SU-DHL-6 (cell line): ENCODE measurements around the gene RPL28.

Experiments
- H2AFZ ChIP-seq: fragments of 200-600 bp; sonication (generic); 2 replicates; pipeline ENCODE4 v1.6.1; 2014; ENCODE audit warnings: low read depth, mild to moderate bottlenecking, moderate library complexity, mixed read lengths, antibody characterized with exemption, low read length; ENCODE audit not compliant: severe bottlenecking
- H3F3A ChIP-seq: fragments of 200-600 bp; shearing (Covaris generic); 2 replicates; pipeline ENCODE4 v1.6.0; 2016; ENCODE audit warnings: antibody characterized with exemption, mild to moderate bottlenecking; ENCODE audit not compliant: insufficient read depth
- H3K27ac ChIP-seq: fragments of 200-600 bp; sonication (generic); 2 replicates; pipeline ENCODE4 v1.5.1; 2016; ENCODE audit warnings: low read depth, mild to moderate bottlenecking, low read length, moderate library complexity, mixed read lengths
- H3K27me3 ChIP-seq: fragments of 200-600 bp; sonication (generic), shearing (Covaris generic); 2 replicates; pipeline ENCODE4 v1.6.0; 2014; ENCODE audit warnings: mild to moderate bottlenecking, low read length
- H3K36me3 ChIP-seq: fragments of 200-600 bp; sonication (generic); 2 replicates; pipeline ENCODE4 v1.6.1; 2014; ENCODE audit warnings: mild to moderate bottlenecking, low read length, mixed read lengths
- H3K4me2 ChIP-seq: fragments of 300-600, 200-600 bp; shearing (Covaris generic), sonication (generic); 2 replicates; pipeline ENCODE4 v1.6.0; 2014; ENCODE audit warnings: low read length, low read depth, mild to moderate bottlenecking; ENCODE audit not compliant: poor library complexity, severe bottlenecking
- H3K4me3 ChIP-seq: fragments of 200-600 bp; sonication (generic); 2 replicates; pipeline ENCODE4 v1.5.1; 2014; ENCODE audit warnings: antibody characterized with exemption, low read length, mild to moderate bottlenecking, mixed read lengths; ENCODE audit not compliant: insufficient read depth, poor library complexity, severe bottlenecking
- H3K79me2 ChIP-seq: fragments of 200-600 bp; sonication (generic); 2 replicates; pipeline ENCODE4 v1.6.1; 2014; ENCODE audit warnings: mild to moderate bottlenecking, low read length, moderate library complexity; ENCODE audit not compliant: insufficient read depth
- H3K9ac ChIP-seq: fragments of 200-600 bp; sonication (generic); 2 replicates; pipeline ENCODE4 v1.7.0; 2014; ENCODE audit warnings: mild to moderate bottlenecking, low read length
- H3K9me2 ChIP-seq: fragments of 200-600 bp; sonication (generic); replicated peaks from 2 replicates; pipeline ENCODE4 v1.6.1; 2014; ENCODE audit warnings: low read length; ENCODE audit not compliant: insufficient read depth
- H3K9me3 ChIP-seq: fragments of 200-600 bp; sonication (generic); 2 replicates; pipeline ENCODE4 v1.6.1; 2014; ENCODE audit warnings: low read length, mixed read lengths; ENCODE audit not compliant: insufficient read depth
- H4K20me1 ChIP-seq: fragments of 200-600 bp; sonication (generic); 2 replicates; pipeline ENCODE4 v1.6.1; 2014; ENCODE audit warnings: low read depth, mild to moderate bottlenecking, antibody characterized with exemption, low read length, moderate library complexity, mixed read lengths
- CTCF ChIP-seq: fragments of 200-600 bp; sonication (generic); IDR thresholded peaks from one replicate; pipeline ENCODE4 v1.5.1; 2017; ENCODE audit warnings: antibody characterized with exemption, mild to moderate bottlenecking, low read length, moderate library complexity; ENCODE audit not compliant: insufficient read depth, poor library complexity, severe bottlenecking
- EZH2phosphoT487 ChIP-seq: fragments of 200-600 bp; sonication (generic), shearing (Covaris generic); conservative IDR thresholded peaks from 2 replicates; pipeline ENCODE4 v1.6.1; 2018; ENCODE audit warnings: mild to moderate bottlenecking, antibody characterized with exemption, low read length, moderate library complexity, mixed read lengths

RPL28 gene

DNA sequence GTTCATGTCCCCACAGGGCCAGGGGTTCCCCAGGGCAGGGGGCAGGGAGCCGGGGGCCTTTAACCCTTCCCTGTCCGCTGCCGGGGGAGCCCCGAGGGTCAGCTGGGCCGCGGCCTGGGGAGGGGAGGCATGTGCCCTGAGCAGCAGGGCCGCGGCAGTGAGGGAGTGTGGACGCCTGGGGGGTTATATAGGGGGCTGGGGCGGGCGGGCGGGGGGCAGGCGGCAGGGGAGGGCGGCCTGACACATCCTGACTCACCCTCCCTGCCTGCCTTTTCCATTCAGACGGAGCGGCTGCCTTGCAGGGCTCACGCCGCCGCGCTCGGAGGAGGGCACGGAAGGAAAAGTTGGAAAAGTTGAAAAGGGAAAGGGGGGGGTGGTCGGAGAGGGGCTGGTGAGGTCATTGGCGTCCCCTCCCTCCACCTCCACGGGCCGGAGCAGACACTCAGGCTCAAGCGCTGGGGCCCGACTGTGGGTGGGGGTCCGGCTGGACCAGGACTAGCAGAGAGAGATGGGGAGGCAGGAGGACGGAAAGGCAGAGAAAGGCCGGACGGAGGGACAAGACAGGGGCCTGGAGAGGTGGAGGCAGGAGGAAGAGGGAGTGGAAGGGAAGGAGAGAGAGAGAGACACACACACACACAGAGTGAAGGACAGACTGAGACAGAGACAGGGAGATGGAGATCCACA lies 15.3 kb upstream of the RPL28 start, which contains the start of gene IL11:
IL11 (minus strand) TSS at position 159 of the 684 bp plus-strand sequence; CDS start at position 6, 153 bp downstream.
- H4K20me1 ChIP-seq, result no peaks in the 10 kb centered on the region
- no peak within 1 kb of the TSS for H3K9ac ChIP-seq
- no peak within 1 kb of the TSS for H2AFZ ChIP-seq
- H3K9me2 ChIP-seq, result no peaks in the 10 kb centered on the region
- no peak within 1 kb of the TSS for H3K4me3 ChIP-seq
- H3K9me3 ChIP-seq, result no peaks in the 10 kb centered on the region
- no peaks in the 10 kb centered on the region for H3F3A ChIP-seq
- TF ChIP-seq CTCF, result no peak
- H3K36me3 ChIP-seq, result no peaks in the 10 kb centered on the region
- H3K27ac ChIP-seq, result no peak within 1 kb of the TSS
- H3K4me2 ChIP-seq, result no peak within 1 kb of the TSS
- H3K27me3 ChIP-seq, result no peaks in the 10 kb centered on the region
- no peaks in the 10 kb centered on the region for H3K79me2 ChIP-seq

DNA sequence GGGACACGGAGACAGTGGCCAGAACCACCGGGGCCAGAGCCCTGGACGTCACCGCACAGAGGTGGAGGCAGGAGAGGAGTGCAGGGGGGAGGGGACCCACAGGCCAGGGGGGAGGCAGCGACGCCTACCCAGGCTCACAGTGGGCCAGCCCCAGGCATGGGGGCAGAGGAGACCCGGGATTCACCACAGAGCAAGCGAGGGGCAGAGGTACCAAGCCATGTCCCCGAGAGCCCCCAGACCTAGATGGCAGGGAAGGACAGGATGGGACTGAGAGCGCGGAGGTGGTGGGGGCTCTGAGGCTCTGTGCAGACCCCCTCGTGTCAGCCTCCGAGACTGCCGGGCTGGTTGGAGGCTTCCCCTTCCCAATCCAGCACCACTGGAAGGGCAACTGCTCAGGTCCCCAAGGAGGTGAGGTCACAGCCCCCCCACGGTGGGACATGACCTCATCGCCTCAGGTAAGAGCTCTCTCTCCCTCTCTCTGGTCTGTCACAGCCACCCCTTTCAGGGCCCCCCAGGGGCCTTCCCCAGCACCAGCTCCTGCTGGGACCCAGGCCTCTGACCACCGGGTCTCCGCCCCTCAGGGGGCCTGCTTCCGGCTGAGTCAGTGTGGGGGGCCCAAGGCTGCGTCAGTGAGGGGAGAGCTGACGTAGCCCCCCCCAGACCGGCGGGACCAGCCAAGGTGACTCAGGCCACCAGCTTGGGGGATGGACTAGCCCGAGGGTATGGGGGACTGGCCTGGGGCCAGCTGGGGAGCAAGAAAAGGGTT lies 13.2 kb upstream of the RPL28 start:
- Histone ChIP-seq H3K4me2 (no peak overlapping the region), H3K27ac (no peak overlapping the region), H3K79me2 (no peaks in the 10 kb centered on the region), H3K9me2 (no peaks in the 10 kb centered on the region), H3F3A (no peaks in the 10 kb centered on the region), H3K4me3 (no peak overlapping the region), H3K9me3 (no peaks in the 10 kb centered on the region), H2AFZ (no peak overlapping the region), H4K20me1 (no peaks in the 10 kb centered on the region), H3K9ac (no peak overlapping the region), H3K36me3 (no peaks in the 10 kb centered on the region), H3K27me3 (no peaks in the 10 kb centered on the region)
- TF ChIP-seq CTCF (no peak), EZH2phosphoT487 (no peak)

- Histone ChIP-seq H3K27ac (no peak overlapping the region), H3F3A (no peaks in the 10 kb centered on the region), H2AFZ (no peak overlapping the region), H3K36me3 (no peaks in the 10 kb centered on the region), H3K4me2 (no peak overlapping the region), H3K27me3 (no peaks in the 10 kb centered on the region), H3K9me2 (no peaks in the 10 kb centered on the region), H3K79me2 (no peaks in the 10 kb centered on the region), H4K20me1 (no peaks in the 10 kb centered on the region), H3K4me3 (no peak overlapping the region), H3K9me3 (no peaks in the 10 kb centered on the region), H3K9ac (no peak overlapping the region)
- no peak for TF ChIP-seq CTCF
- TF ChIP-seq EZH2phosphoT487, result no peak
Measured at GRCh38 chr19:55373306-55373992, 12.3 kb upstream of the RPL28 start.
